ENCODE data around the gene OSM. TPM values are rescaled to one million over a fixed set of nuclear protein-coding genes. Genes with fewer than 3 reads are reported as not detected.
"Not testable (repeated sequence)": the region's sequence is repeated elsewhere in the genome, so short reads cannot be mapped to it uniquely, and the experiment has no call there.

OSM gene
- total RNA-seq, 4 donors from 2014 or later = 0.76 to 8.8 (median 0.76) TPM; not detected in 1

DNA sequence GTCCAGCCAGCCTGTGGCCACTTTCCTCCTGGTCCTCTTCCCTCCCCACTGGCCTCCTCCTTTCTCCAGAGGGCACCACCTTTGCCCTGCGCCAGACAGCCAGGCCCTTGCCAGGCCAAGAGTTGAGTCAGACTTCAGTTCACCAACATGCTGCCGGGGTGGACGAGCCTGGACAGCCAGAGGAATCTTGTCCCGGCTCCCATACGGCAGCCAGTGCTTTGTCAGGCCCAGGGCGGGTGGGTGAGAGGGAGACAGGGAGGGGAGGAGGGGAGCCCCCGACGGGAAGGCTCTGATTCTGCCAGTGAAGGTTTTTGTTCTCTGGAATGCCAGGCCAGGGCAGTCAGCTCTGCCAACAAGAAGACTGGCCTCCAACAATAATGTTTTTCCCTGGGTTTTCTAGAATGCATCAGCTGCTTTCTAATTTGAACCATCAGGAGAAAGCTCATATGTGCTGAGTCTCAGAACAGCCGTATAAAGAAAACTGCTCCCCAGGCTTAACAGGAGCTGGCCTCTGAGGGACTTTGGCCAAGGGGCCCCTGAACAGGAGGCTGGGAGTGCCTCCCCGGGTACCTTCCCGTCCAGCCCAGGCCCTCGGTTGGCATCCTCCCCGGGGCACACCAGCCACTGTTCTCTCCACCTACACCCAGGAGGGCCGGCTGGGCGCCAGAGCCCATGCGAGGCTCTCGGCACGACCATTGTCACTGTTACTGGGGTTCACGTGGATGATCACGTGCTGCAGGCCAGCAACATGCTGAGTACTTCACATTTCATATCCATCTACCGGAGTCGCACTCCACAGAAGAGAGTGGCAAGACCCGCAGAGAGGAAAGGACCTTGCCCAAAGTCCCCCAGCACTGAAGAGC is 48.7 kb downstream of the OSM start:
- Histone ChIP-seq H3K9me3 (no peaks in the 10 kb centered on the region), H3K36me3 (no peaks in the 10 kb centered on the region), H3K27ac (no peak overlapping the region), H3K4me1 (no peaks in the 10 kb centered on the region), H3K27me3 (no peaks in the 10 kb centered on the region), H3K4me3 (no peak overlapping the region)
- DNase-seq = no peak
- intact Hi-C loops (cut with DNase I; ENCODE audit: low total_unique reads) = no loop called here
- no peak for TF ChIP-seq POLR2A (IDR thresholded peaks at IDR 0.05)

DNA sequence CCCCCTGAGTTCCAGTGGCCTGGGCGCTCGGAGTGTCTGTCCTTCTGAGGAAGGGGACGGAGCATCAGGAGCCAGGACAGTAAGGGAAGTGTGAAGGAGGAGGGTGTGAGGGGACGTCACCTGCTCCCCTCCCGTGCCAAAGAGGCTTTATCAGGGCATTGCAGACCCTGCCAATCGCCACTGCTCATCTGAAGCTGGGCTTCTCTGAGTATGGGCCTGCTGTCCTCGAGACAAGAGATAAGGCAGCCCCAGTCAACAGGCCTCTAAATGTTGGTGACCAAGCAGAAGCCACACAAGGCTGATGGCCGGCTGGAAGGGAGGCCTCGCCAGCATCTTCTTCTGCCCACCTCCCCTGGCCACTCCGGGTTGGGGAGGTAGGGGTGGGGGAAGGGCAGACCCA is 49.9 kb downstream of the OSM start:
- Histone ChIP-seq H3K27me3 (no peaks in the 10 kb centered on the region), H3K9me3 (no peaks in the 10 kb centered on the region), H3K27ac (no peak overlapping the region), H3K4me1 (no peaks in the 10 kb centered on the region), H3K36me3 (no peaks in the 10 kb centered on the region), H3K4me3 (no peak overlapping the region)
- DNase-seq = no peak
- TF ChIP-seq POLR2A (IDR thresholded peaks at IDR 0.05) = no peak
- intact Hi-C loops (cut with DNase I; ENCODE audit: low total_unique reads) = no loop called here

DNA sequence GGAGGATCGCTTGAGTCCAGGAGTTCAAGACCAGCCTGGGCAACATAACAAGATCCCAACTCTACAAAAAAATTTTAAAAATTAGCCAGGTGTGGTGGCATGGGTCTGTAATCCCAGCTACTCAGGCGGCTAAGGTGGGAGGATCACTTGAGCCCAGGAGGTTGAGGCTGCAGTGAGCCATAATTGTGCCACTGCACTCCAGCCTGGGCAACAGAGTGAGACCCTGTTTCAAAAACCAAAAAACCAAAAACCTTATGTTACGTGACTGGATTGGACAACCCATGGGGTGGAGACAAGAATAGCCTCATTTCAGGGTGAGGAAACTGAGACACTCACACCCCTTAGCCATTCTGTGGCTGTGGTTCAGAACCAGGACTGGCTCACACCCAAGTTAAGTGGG is 50.4 kb downstream of the OSM start:
- DNase-seq; H3K36me3 ChIP-seq; H3K27ac ChIP-seq; intact Hi-C loops (cut with DNase I; ENCODE audit: low total_unique reads); H3K9me3 ChIP-seq; H3K4me3 ChIP-seq; H3K4me1 ChIP-seq; H3K27me3 ChIP-seq: not testable (repeated sequence)

DNA sequence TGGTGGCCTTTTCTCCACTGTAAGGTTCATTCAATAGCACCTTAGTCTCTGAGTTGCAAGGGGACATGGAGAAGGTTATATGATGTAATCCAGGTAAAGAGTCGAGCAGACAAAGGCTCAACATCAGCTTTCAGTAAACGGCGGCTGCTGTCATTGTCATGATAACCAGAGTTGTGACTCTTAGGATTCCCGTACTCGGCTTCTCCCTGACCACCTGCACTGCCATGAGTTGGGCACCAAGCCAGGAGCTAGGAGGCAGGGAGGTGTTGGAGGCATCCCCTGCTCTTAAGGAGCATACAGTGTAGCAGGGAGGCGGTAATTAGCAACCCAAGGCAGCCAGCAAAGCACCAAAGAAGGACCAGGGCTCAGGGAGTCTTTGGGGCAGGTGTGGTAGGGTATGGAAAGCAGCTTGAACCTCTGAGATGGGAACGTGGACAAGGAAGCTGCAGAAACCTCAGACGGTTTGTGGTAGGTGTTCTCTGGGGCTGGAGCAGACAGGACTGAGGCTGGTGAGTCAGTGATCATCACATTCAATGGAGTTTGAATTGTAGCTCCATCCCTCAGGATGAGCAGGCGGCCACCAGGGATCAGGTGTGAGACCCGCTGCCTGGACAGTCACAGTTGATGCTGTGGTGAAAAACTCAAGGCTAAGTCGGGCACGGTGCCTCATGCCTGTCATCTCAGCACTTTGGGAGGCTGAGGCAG is 51.8 kb downstream of the OSM start:
- Histone ChIP-seq H3K36me3 (no peaks in the 10 kb centered on the region), H3K4me1 (no peaks in the 10 kb centered on the region), H3K9me3 (no peaks in the 10 kb centered on the region), H3K27ac (no peak overlapping the region), H3K27me3 (no peaks in the 10 kb centered on the region), H3K4me3 (no peak overlapping the region)
- TF ChIP-seq, protein P1, sequence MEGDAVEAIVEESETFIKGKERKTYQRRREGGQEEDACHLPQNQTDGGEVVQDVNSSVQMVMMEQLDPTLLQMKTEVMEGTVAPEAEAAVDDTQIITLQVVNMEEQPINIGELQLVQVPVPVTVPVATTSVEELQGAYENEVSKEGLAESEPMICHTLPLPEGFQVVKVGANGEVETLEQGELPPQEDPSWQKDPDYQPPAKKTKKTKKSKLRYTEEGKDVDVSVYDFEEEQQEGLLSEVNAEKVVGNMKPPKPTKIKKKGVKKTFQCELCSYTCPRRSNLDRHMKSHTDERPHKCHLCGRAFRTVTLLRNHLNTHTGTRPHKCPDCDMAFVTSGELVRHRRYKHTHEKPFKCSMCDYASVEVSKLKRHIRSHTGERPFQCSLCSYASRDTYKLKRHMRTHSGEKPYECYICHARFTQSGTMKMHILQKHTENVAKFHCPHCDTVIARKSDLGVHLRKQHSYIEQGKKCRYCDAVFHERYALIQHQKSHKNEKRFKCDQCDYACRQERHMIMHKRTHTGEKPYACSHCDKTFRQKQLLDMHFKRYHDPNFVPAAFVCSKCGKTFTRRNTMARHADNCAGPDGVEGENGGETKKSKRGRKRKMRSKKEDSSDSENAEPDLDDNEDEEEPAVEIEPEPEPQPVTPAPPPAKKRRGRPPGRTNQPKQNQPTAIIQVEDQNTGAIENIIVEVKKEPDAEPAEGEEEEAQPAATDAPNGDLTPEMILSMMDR (IDR thresholded peaks at IDR 0.05) = no peak
- TF ChIP-seq POLR2A (IDR thresholded peaks at IDR 0.05) = no peak
- no peak for DNase-seq
- intact Hi-C loops (cut with DNase I; ENCODE audit: low total_unique reads) = no loop called here

DNA sequence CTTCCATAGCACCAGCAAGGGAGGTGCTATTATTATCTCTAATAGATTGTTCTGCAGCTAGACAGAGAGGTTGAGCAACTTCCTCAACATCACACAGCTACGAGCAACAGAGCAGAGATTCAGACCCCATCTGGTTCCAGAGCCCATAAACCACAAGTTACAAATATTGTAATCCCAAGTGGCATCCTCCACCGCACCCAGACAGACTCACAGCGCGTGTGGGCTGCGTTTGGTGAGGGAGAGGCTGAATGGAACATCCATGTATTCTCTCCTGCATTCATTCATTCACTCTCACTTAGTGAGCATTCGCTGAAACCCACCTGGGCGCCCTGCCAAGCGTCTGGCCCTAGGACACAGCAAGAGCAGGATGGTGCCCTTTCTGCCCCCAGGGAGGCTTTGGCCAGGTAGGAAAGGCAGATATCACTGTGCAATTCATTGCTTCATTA is 53.6 kb downstream of the OSM start:
- Histone ChIP-seq H3K4me3 (no peak overlapping the region), H3K27ac (no peak overlapping the region), H3K9me3 (no peaks in the 10 kb centered on the region), H3K4me1 (peaks cover 3 to 6% of the 10 kb centered on the region in 2 donors), H3K27me3 (no peaks in the 10 kb centered on the region), H3K36me3 (no peaks in the 10 kb centered on the region)
- DNase-seq = no peak
- TF ChIP-seq, protein P1 (IDR thresholded peaks at IDR 0.05) = no peak
- no peak for TF ChIP-seq POLR2A (IDR thresholded peaks at IDR 0.05)
- intact Hi-C loops (cut with DNase I; ENCODE audit: low total_unique reads) = no loop called here

Other genes with a start within 250 kb of the OSM start
- gene HORMAD2, start 186.4 kb downstream of the OSM start, total RNA-seq = not detected
- gene LIF, start 20.1 kb downstream of the OSM start, total RNA-seq = 1 to 10 TPM in 2 of 4 donors, under 1 TPM in 1, not detected in 1; under 0.01 to 3.0 (median 1.5) TPM
- 10 to 100 TPM; 15.8 to 67.1 (median 27.7) TPM for gene CASTOR1, start 22.7 kb upstream of the OSM start, total RNA-seq
- 10 to 100 TPM in 2 of 4 donors, 1 to 10 TPM in 2; 2.8 to 33.6 (median 10.0) TPM for gene TBC1D10A, start 60.1 kb upstream of the OSM start, total RNA-seq
- gene SF3A1, start 90.0 kb upstream of the OSM start, total RNA-seq = 100 to 1,000 TPM in 1 of 4 donors, 10 to 100 TPM in 3; 19.5 to 185 (median 40.2) TPM
- 1 to 10 TPM in 3 of 4 donors, not detected in 1; 2.9 to 6.8 (median 4.6) TPM for gene CCDC157, start 90.2 kb upstream of the OSM start, total RNA-seq
- gene RNF215, start 120.6 kb upstream of the OSM start, total RNA-seq = 10 to 100 TPM in 3 of 4 donors, 1 to 10 TPM in 1; 8.2 to 25.9 (median 18.9) TPM
- 10 to 100 TPM in 2 of 4 donors, 1 to 10 TPM in 1, not detected in 1; 7.8 to 45.9 (median 23.1) TPM for gene SEC14L2, start 130.2 kb upstream of the OSM start, total RNA-seq
- gene MTFP1, start 158.9 kb upstream of the OSM start, total RNA-seq = 1 to 10 TPM in 3 of 4 donors, not detected in 1; 1.2 to 5.5 (median 3.2) TPM
- gene SEC14L3, start 205.2 kb upstream of the OSM start, total RNA-seq = not detected
- gene SEC14L4, start 238.8 kb upstream of the OSM start, total RNA-seq = under 1 TPM in 1 of 4 donors, not detected in 3; 0.41 TPM